Neural cell (in vitro differentiated cells): ENCODE results near the gene RPL10A. TPM values are rescaled to one million over a fixed set of nuclear protein-coding genes. Genes with fewer than 3 reads are reported as not detected.

Source experiments
- H2AFZ ChIP-seq: fragments of 200-600, 300-800 bp; sonication (generic), shearing (Covaris generic); 2 replicates; pipeline ENCODE4 v1.6.0; 2014; ENCODE audit warnings: low read depth, mild to moderate bottlenecking, antibody characterized with exemption, low read length, moderate library complexity
- H3F3A ChIP-seq: fragments of 200-600 bp; shearing (Covaris generic); 2 replicates; pipeline ENCODE4 v1.6.1; 2016; ENCODE audit warnings: mild to moderate bottlenecking, moderate library complexity, mixed read lengths, antibody characterized with exemption, low read length; ENCODE audit not compliant: insufficient read depth, poor library complexity, severe bottlenecking
- H3K27ac ChIP-seq: fragments of 200-600, 300-800 bp; sonication (generic), shearing (Covaris generic); 2 replicates; pipeline ENCODE4 v1.5.1; 2014; ENCODE audit warnings: mild to moderate bottlenecking, low read length, moderate library complexity
- H3K27me3 ChIP-seq: fragments of 300-800, 200-600 bp; sonication (generic), shearing (Covaris generic); 2 replicates; pipeline ENCODE4 v1.6.0; 2014; ENCODE audit warnings: mild to moderate bottlenecking, low read depth, low read length, moderate library complexity; ENCODE audit not compliant: insufficient read depth
- H3K36me3 ChIP-seq: fragments of 300-800, 200-600 bp; sonication (generic), shearing (Covaris generic); 2 replicates; pipeline ENCODE4 v1.5.1; 2014; ENCODE audit warnings: mild to moderate bottlenecking, antibody characterized with exemption, low read length, moderate library complexity; ENCODE audit not compliant: insufficient read depth
- H3K4me2 ChIP-seq: fragments of 300-800, 200-600 bp; sonication (generic), shearing (Covaris generic); 2 replicates; pipeline ENCODE4 v1.6.0; 2014; ENCODE audit warnings: mild to moderate bottlenecking, low read length
- H3K4me3 ChIP-seq: fragments of 300-800, 200-600 bp; sonication (generic), shearing (Covaris generic); 2 replicates; pipeline ENCODE4 v1.5.1; 2014; ENCODE audit warnings: mild to moderate bottlenecking, low read length, moderate library complexity
- H3K79me2 ChIP-seq: fragments of 200-600 bp; shearing (Covaris generic); replicated peaks from 2 replicates; pipeline ENCODE4 v1.6.0; 2014; ENCODE audit warnings: mild to moderate bottlenecking, low read length, moderate library complexity; ENCODE audit not compliant: insufficient read depth
- H3K9ac ChIP-seq: fragments of 300-800, 200-600 bp; sonication (generic), shearing (Covaris generic); 2 replicates; pipeline ENCODE4 v1.6.1; 2016; ENCODE audit warnings: mild to moderate bottlenecking, low read length, mixed read lengths
- H3K9me2 ChIP-seq: fragments of 200-600 bp; shearing (Covaris generic); 2 replicates; pipeline ENCODE4 v1.6.1; 2016; ENCODE audit warnings: mild to moderate bottlenecking, low read length, mixed read lengths; ENCODE audit not compliant: insufficient read depth
- H3K9me3 ChIP-seq: fragments of 200-600, 300-800 bp; sonication (generic), shearing (Covaris generic); 2 replicates; pipeline ENCODE4 v1.6.1; 2016; ENCODE audit warnings: mild to moderate bottlenecking, mixed run types, low read length, moderate library complexity, mixed read lengths
- H4K20me1 ChIP-seq: fragments of 200-600 bp; shearing (Covaris generic); 2 replicates; pipeline ENCODE4 v1.6.1; 2016; ENCODE audit warnings: mild to moderate bottlenecking, mixed run types; ENCODE audit not compliant: insufficient read depth
- EP300 ChIP-seq: fragments of 450-650 bp; conservative IDR thresholded peaks from 2 replicates; pipeline ENCODE4 v1.6.1; 2014; ENCODE audit warnings: antibody characterized with exemption, mild to moderate bottlenecking, moderate library complexity; ENCODE audit not compliant: poor library complexity, severe bottlenecking
- EZH2 ChIP-seq: fragments of 200-600, 300-800 bp; shearing (Covaris generic), sonication (generic); IDR thresholded peaks from 2 replicates; pipeline ENCODE4 v1.6.1; 2014; ENCODE audit warnings: antibody characterized with exemption, low read length, borderline replicate concordance, mild to moderate bottlenecking; ENCODE audit not compliant: insufficient read depth, poor library complexity, severe bottlenecking
- MXI1 ChIP-seq: fragments of 450-650 bp; conservative IDR thresholded peaks from 2 replicates; pipeline ENCODE4 v1.6.1; 2014; ENCODE audit warnings: antibody characterized with exemption, mild to moderate bottlenecking; ENCODE audit not compliant: poor library complexity, severe bottlenecking
- POLR2AphosphoS5 ChIP-seq: IDR thresholded peaks from 2 replicates; pipeline ENCODE4 v1.6.1; 2012
- RAD21 ChIP-seq: fragments of 450-650 bp; conservative IDR thresholded peaks from 2 replicates; pipeline ENCODE4 v1.6.1; 2014; ENCODE audit warnings: antibody characterized with exemption, mild to moderate bottlenecking, moderate library complexity
- SMC3 ChIP-seq: fragments of 450-650 bp; conservative IDR thresholded peaks from 2 replicates; pipeline ENCODE4 v1.6.1; 2014; ENCODE audit warnings: antibody characterized with exemption, mild to moderate bottlenecking, moderate library complexity; ENCODE audit not compliant: poor library complexity
- TAF1 ChIP-seq: IDR thresholded peaks from 2 replicates; pipeline ENCODE4 v1.6.1; 2012; ENCODE audit warnings: low read depth
- polyA plus RNA-seq: library from polyadenylated mRNA; depleted of rRNA; stranded (reverse); fragments of >200 nt; gene quantifications from 2 replicates; pipeline ENCODE4 v1.2.3, GENCODE V29; 2014
- TF ChIP-seq, protein P1 (sequence below): fragments of 450-650 bp; IDR thresholded peaks from 2 replicates; pipeline ENCODE4 v1.5.1; 2014; ENCODE audit warnings: antibody characterized with exemption, mild to moderate bottlenecking, moderate library complexity; ENCODE audit not compliant: poor library complexity, severe bottlenecking
- TF ChIP-seq, protein P2 (sequence below): IDR thresholded peaks from 2 replicates; pipeline ENCODE4 v1.6.1; 2012; ENCODE audit warnings: borderline replicate concordance

Gene RPL10A
- polyA plus RNA-seq, 1 donor from 2014 or later, result 1,049 TPM

DNA sequence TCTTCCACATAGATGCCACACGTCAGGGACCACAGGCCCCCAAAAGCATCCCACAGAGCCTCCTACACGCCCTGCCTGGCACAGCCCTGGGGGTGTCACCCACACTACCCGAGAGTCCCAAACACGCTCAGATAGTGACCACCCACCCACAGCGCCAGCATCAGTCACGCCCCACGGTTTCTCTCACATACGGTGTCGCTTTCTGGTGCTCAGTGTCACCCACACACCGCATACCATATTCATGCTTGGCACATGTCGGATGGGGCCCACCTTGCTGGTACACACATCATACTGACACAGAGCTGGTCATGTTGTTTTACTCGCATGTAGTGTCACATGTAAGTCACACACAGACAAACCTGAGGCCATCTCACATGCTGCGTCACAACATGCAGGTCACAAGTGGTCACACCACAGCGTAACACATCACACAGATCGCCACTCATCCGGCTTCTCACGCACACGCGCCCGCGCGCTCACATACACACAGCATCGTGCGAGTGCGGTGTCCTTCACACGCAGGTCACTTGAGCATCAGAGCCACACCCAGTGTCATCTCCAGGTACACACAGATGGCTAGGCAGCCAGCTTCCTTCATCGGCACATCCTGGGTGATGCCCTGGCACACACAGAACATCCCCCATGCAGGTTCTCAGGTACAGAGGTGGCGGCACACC lies 25.2 kb downstream of the RPL10A start:
- H3K4me3 ChIP-seq, result no peak overlapping the region
- H3K36me3 ChIP-seq, result no peaks in the 10 kb centered on the region
- no peak overlapping the region for H3K4me2 ChIP-seq
- H3K79me2 ChIP-seq, result no peaks in the 10 kb centered on the region
- H3K27ac ChIP-seq, result no peak overlapping the region
- H4K20me1 ChIP-seq, result no peaks in the 10 kb centered on the region
- H3K9me2 ChIP-seq, result no peaks in the 10 kb centered on the region
- H2AFZ ChIP-seq, result no peak overlapping the region
- no peak for TF ChIP-seq MXI1
- TF ChIP-seq EP300, result no peak
- TF ChIP-seq TAF1, result no peak
- TF ChIP-seq, protein P1, sequence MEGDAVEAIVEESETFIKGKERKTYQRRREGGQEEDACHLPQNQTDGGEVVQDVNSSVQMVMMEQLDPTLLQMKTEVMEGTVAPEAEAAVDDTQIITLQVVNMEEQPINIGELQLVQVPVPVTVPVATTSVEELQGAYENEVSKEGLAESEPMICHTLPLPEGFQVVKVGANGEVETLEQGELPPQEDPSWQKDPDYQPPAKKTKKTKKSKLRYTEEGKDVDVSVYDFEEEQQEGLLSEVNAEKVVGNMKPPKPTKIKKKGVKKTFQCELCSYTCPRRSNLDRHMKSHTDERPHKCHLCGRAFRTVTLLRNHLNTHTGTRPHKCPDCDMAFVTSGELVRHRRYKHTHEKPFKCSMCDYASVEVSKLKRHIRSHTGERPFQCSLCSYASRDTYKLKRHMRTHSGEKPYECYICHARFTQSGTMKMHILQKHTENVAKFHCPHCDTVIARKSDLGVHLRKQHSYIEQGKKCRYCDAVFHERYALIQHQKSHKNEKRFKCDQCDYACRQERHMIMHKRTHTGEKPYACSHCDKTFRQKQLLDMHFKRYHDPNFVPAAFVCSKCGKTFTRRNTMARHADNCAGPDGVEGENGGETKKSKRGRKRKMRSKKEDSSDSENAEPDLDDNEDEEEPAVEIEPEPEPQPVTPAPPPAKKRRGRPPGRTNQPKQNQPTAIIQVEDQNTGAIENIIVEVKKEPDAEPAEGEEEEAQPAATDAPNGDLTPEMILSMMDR, result no peak
- TF ChIP-seq, protein P2, sequence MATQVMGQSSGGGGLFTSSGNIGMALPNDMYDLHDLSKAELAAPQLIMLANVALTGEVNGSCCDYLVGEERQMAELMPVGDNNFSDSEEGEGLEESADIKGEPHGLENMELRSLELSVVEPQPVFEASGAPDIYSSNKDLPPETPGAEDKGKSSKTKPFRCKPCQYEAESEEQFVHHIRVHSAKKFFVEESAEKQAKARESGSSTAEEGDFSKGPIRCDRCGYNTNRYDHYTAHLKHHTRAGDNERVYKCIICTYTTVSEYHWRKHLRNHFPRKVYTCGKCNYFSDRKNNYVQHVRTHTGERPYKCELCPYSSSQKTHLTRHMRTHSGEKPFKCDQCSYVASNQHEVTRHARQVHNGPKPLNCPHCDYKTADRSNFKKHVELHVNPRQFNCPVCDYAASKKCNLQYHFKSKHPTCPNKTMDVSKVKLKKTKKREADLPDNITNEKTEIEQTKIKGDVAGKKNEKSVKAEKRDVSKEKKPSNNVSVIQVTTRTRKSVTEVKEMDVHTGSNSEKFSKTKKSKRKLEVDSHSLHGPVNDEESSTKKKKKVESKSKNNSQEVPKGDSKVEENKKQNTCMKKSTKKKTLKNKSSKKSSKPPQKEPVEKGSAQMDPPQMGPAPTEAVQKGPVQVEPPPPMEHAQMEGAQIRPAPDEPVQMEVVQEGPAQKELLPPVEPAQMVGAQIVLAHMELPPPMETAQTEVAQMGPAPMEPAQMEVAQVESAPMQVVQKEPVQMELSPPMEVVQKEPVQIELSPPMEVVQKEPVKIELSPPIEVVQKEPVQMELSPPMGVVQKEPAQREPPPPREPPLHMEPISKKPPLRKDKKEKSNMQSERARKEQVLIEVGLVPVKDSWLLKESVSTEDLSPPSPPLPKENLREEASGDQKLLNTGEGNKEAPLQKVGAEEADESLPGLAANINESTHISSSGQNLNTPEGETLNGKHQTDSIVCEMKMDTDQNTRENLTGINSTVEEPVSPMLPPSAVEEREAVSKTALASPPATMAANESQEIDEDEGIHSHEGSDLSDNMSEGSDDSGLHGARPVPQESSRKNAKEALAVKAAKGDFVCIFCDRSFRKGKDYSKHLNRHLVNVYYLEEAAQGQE, result no peak
- no peak for TF ChIP-seq RAD21
- no peak for TF ChIP-seq EZH2
- no peak for TF ChIP-seq SMC3
- TF ChIP-seq POLR2AphosphoS5, result no peak
- no peak overlapping the region for H3K9ac ChIP-seq
- no peaks in the 10 kb centered on the region for H3F3A ChIP-seq
- H3K27me3 ChIP-seq, result peaks cover 24% of the 10 kb centered on the region
- no peaks in the 10 kb centered on the region for H3K9me3 ChIP-seq

DNA sequence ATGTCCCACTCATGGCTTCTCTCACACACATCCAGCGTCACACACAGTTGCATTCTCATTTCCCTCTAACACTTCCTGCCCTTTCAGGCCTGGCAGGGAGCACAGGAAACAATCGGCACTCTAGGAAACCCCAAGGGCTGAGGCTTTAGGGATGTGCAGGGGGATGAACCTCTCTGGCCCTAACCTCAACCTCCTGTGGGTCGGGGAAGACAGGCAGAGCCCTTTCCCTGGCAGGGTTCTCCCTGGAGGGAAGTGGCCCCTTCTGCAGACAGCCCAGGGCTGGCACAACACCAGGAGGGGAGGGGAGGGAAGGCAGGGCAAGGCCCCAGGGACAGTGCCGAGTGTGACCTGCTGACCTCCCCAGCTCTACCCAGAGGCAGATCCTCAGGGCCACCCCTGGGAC lies 26.0 kb downstream of the RPL10A start:
- H2AFZ ChIP-seq, result no peak overlapping the region
- no peaks in the 10 kb centered on the region for H3K9me3 ChIP-seq
- H3K27ac ChIP-seq, result no peak overlapping the region
- no peaks in the 10 kb centered on the region for H3K79me2 ChIP-seq
- no peaks in the 10 kb centered on the region for H3K9me2 ChIP-seq
- H4K20me1 ChIP-seq, result no peaks in the 10 kb centered on the region
- peaks cover 31% of the 10 kb centered on the region for H3K27me3 ChIP-seq
- no peak overlapping the region for H3K4me3 ChIP-seq
- no peak overlapping the region for H3K9ac ChIP-seq
- H3K36me3 ChIP-seq, result no peaks in the 10 kb centered on the region
- TF ChIP-seq RAD21 (no peak), SMC3 (no peak), TAF1 (no peak), EP300 (no peak), MXI1 (no peak), EZH2 (no peak), POLR2AphosphoS5 (no peak)
- TF ChIP-seq, protein P1, result no peak
- TF ChIP-seq, protein P2, result no peak
- no peaks in the 10 kb centered on the region for H3F3A ChIP-seq
- no peak overlapping the region for H3K4me2 ChIP-seq
